ENCODE results near the gene RTRAF. TPM values are rescaled to one million over a fixed set of nuclear protein-coding genes. Genes with fewer than 3 reads are reported as not detected.

Gene RTRAF
- total and polyA plus RNA-seq, 9 of the 15 experiments (the other 6 are each of a cell fraction or from before 2014, with no cell fraction given): 126 to 204 (median 155) TPM

- Histone ChIP-seq H3K9ac (ENCODE audit: insufficient read depth in 1 of 2, low read depth in 2 of 2, low read length in 2 of 2) (no peak overlapping the region), H3K9me1 (ENCODE audit: control insufficient read depth, insufficient read depth, low read length) (no peaks in the 10 kb centered on the region), H3K9me3 (replicated peaks; ENCODE audit: control insufficient read depth, insufficient read depth, low read depth, low read length) (no peaks in the 10 kb centered on the region), H3K27me3 (ENCODE audit: control insufficient read depth in 2 of 2, insufficient read depth in 2 of 2, low read length in 2 of 2) (peaks cover 9 to 15% of the 10 kb centered on the region in 2 experiments; a peak in 4 of 5 replicates), H3K4me2 (ENCODE audit: insufficient read depth, low read length) (no peak overlapping the region), H3K27ac (ENCODE audit: extremely low read depth, low read depth, low read length) (no peak overlapping the region), H3K4me3 (no peak overlapping the region), H4K20me1 (replicated peaks; ENCODE audit: control insufficient read depth, insufficient read depth, low read length) (no peaks in the 10 kb centered on the region), H3K36me3 (ENCODE audit: control insufficient read depth, insufficient read depth, low read length) (no peaks in the 10 kb centered on the region), H3K4me1 (replicated peaks in 1 of 2; ENCODE audit: control insufficient read depth in 2 of 2, insufficient read depth in 2 of 2, low read length in 2 of 2) (no peaks in the 10 kb centered on the region), H2AFZ (ENCODE audit: low read depth, low read length) (no peak overlapping the region), H3K79me2 (ENCODE audit: control insufficient read depth, insufficient read depth, low read length) (no peaks in the 10 kb centered on the region)
- BruUV-seq (replicated peaks): no TSS peak
- intact Hi-C loops (cut with micrococcal nuclease) (no loop called here), in situ Hi-C loops (cut with MboI) (no loop called here)
- ATAC-seq: no peak
- TF ChIP-seq HMGN3 (IDR thresholded peaks at IDR 0.05; ENCODE audit: borderline replicate concordance, extremely low read depth, insufficient read length, low read depth, low read length): no peak
- TF ChIP-seq LEF1 (IDR thresholded peaks at IDR 0.05): no peak
- no peak for TF ChIP-seq ZNF785 (CRISPR knock-in tag; IDR thresholded peaks at IDR 0.05)
- TF ChIP-seq BRD4 (IDR thresholded peaks at IDR 0.05): no peak
- TF ChIP-seq DNMT1 (IDR thresholded peaks at IDR 0.05): no peak
- TF ChIP-seq ILF3 (IDR thresholded peaks at IDR 0.05; ENCODE audit: borderline replicate concordance): no peak
- TF ChIP-seq ZFP91 (CRISPR knock-in tag; IDR thresholded peaks at IDR 0.05): no peak
- TF ChIP-seq SMC3 (conservative IDR thresholded peaks at IDR 0.05; ENCODE audit: insufficient read depth, low read depth, low read length): no peak
- no peak for TF ChIP-seq CREB1 (IDR thresholded peaks at IDR 0.05)
- TF ChIP-seq CREB1 (CRISPR knock-in tag; IDR thresholded peaks at IDR 0.05): no peak
- TF ChIP-seq SP2 (IDR thresholded peaks at IDR 0.05; ENCODE audit: extremely low read depth, low read depth, low read length, poor library complexity, severe bottlenecking): no peak
- no peak for TF ChIP-seq XRCC3 (IDR thresholded peaks at IDR 0.05)
- no peak for TF ChIP-seq ZBTB7A (IDR thresholded peaks at IDR 0.05; ENCODE audit: borderline replicate concordance, control insufficient read depth, low read depth, low read length)
- TF ChIP-seq ZNF77 (CRISPR knock-in tag; IDR thresholded peaks at IDR 0.05): no peak
- DNase-seq (ENCODE audit: extremely low read depth in 1 of 4, low spot score in 3 of 4): no peak
- no peak for FAIRE-seq
- CTCF ChIA-PET (ENCODE audit: low intra/inter-chr PET ratio): no interaction called here
- POLR2A ChIA-PET: no interaction called here
- 0% methylated on average over 3 of the region's 3 CpGs for WGBS (ENCODE audit: insufficient coverage, low coverage, missing lambda C conversion rate)
These were observed 59.4 kb downstream of the RTRAF start for GRCh38 chr14:52048641-52049204.

Data from K562 (cell line).